Natural killer cell treated with Interleukin-12 subunit alpha and Interleukin-12 subunit beta and Interleukin-15 and Interleukin-18, amount 100 ng/mL, for 72 hours (primary cell): ENCODE data around the gene BUB1B. TPM values are rescaled to one million over a fixed set of nuclear protein-coding genes. Genes with fewer than 3 reads are reported as not detected.
"Not testable (repeated sequence)": the region's sequence is repeated elsewhere in the genome, so short reads cannot be mapped to it uniquely, and the experiment has no call there.

Experiments used
- ATAC-seq, 2 donors: fragments of 150-1000 bp; cut with Tn5 transposase in 1 of 2; sonication (Bioruptor Pico), chemical (Tn5 transposase) in 1 of 2; 2 replicates each; pipeline ENCODE4 v1.10.0; 2021
- DNase-seq: peaks from one replicate; pipeline ENCODE4 v3.0.0; 2022; ENCODE audit warnings: low spot score
- H3K27ac Mint-ChIP-seq, 2 donors: 1 replicate in 1 of 2; 2 replicates in 1 of 2; pipeline ENCODE4 v1.8.0; 2022; ENCODE audit warnings: mixed read lengths in 2 of 2, mild to moderate bottlenecking in 1 of 2, moderate library complexity in 1 of 2
- H3K27me3 Mint-ChIP-seq, 2 donors: 1 replicate in 1 of 2; 2 replicates in 1 of 2; pipeline ENCODE4 v1.8.0; 2022; ENCODE audit warnings: mixed read lengths in 2 of 2
- H3K36me3 Mint-ChIP-seq: one replicate; pipeline ENCODE4 v1.8.0; 2022; ENCODE audit warnings: mixed read lengths
- H3K4me1 Mint-ChIP-seq, 2 donors: 1 replicate in 1 of 2; 2 replicates in 1 of 2; pipeline ENCODE4 v1.8.0; 2022; ENCODE audit warnings: low read depth in 2 of 2, mixed read lengths in 2 of 2, mild to moderate bottlenecking in 1 of 2
- H3K4me3 Mint-ChIP-seq: one replicate; pipeline ENCODE4 v1.8.0; 2022; ENCODE audit warnings: mixed read lengths
- H3K9me3 Mint-ChIP-seq: 2 replicates; pipeline ENCODE4 v1.8.0; 2022; ENCODE audit warnings: mixed read lengths
- total RNA-seq, 2 donors: library from RNA; stranded (reverse); gene quantifications; one replicate each; pipeline ENCODE4 v1.2.3, GENCODE V29; 2022

Gene BUB1B
- total RNA-seq, result 10 to 100 TPM; 19.4 to 70.8 TPM

GRCh38 chr15:40160689-40161688, at the start of gene BUB1B:
BUB1B (plus strand) TSS chr15:40161069; CDS start chr15:40161221, 152 bp downstream.
- Mint-ChIP-seq H3K27ac (no peak within 1 kb of the TSS), H3K4me1 (peaks cover 0 to 2% of the 10 kb centered on the region in 2 donors), H3K36me3 (no peaks in the 10 kb centered on the region), H3K27me3 (no peaks in the 10 kb centered on the region), H3K9me3 (no peaks in the 10 kb centered on the region), H3K4me3 (no peak within 1 kb of the TSS)
- ATAC-seq (peak; percentile 99), DNase-seq (peak; percentile 92)

DNA sequence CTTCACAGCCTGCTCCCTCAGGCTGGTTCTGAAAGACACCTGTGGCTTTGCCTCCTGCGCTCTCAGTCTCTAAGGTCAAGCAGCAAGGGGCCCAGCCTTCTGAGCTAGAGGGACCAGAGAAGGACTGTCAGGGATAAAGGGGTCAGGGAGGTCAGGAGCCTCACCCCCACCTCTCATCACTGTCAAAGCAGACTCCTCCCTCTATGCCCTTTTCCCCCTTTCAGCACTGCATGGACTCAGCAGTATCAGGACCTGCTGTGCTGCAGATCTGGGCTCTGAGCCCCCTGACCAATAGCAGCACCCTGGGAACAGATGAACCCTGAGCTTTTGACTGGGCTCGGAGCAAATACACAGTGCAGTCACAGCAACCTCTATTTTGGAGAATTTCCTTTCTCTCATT, 49.0 kb upstream of the BUB1B start:
- Mint-ChIP-seq H3K27ac (no peak overlapping the region), H3K4me3 (no peak overlapping the region), H3K27me3 (peaks cover 0 to 14% of the 10 kb centered on the region in 2 donors), H3K9me3 (no peaks in the 10 kb centered on the region), H3K4me1 (peaks cover 23 to 28% of the 10 kb centered on the region in 2 donors), H3K36me3 (no peaks in the 10 kb centered on the region)
- DNase-seq (no peak), ATAC-seq (no peak)

DNA sequence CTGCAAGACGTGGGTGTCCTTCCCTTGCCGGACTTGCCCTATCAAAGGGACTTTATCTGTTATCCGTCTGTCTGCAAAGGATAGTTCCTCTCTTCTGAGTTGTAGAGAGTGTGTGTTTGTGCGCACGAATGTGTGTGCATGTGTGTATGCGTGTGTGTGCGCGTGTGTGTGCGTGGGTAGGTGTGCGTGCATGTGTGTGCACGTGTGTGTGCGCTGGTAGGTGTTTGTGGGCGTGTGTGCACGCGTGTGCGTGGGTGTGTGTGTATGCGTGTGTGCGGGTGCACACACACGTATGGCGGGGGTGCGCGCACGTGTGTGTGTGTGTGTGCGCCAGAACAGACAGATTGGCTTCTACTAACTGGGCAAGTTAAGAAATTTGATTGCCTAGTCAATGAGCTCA, 48.1 kb upstream of the BUB1B start:
- Mint-ChIP-seq H3K27me3 (peaks cover 0 to 14% of the 10 kb centered on the region in 2 donors), H3K9me3 (no peaks in the 10 kb centered on the region), H3K36me3 (no peaks in the 10 kb centered on the region), H3K27ac (no peak overlapping the region), H3K4me3 (no peak overlapping the region), H3K4me1 (peaks cover 22 to 23% of the 10 kb centered on the region in 2 donors)
- no peak for ATAC-seq
- no peak for DNase-seq

GRCh38 chr15:40114218-40114617, 46.7 kb upstream of the BUB1B start:
- H3K4me1 Mint-ChIP-seq, result peaks cover 15 to 18% of the 10 kb centered on the region in 2 donors
- H3K36me3 Mint-ChIP-seq, result no peaks in the 10 kb centered on the region
- H3K4me3 Mint-ChIP-seq, result no peak overlapping the region
- no peak for DNase-seq
- no peak for ATAC-seq
- peaks cover 0 to 14% of the 10 kb centered on the region in 2 donors for H3K27me3 Mint-ChIP-seq
- H3K9me3 Mint-ChIP-seq, result no peaks in the 10 kb centered on the region
- peak overlapping the region in 1 of 2 donors; percentile 59 for H3K27ac Mint-ChIP-seq

GRCh38 chr15:40115106-40115505, 45.8 kb upstream of the BUB1B start:
- ATAC-seq, H3K4me3 Mint-ChIP-seq, DNase-seq, H3K36me3 Mint-ChIP-seq, H3K9me3 Mint-ChIP-seq: not testable (repeated sequence)
- peak overlapping the region; percentile 59 to 79 for H3K27ac Mint-ChIP-seq
- H3K4me1 Mint-ChIP-seq, result peaks cover 11 to 14% of the 10 kb centered on the region in 2 donors
- peaks cover 0 to 14% of the 10 kb centered on the region in 2 donors for H3K27me3 Mint-ChIP-seq

DNA sequence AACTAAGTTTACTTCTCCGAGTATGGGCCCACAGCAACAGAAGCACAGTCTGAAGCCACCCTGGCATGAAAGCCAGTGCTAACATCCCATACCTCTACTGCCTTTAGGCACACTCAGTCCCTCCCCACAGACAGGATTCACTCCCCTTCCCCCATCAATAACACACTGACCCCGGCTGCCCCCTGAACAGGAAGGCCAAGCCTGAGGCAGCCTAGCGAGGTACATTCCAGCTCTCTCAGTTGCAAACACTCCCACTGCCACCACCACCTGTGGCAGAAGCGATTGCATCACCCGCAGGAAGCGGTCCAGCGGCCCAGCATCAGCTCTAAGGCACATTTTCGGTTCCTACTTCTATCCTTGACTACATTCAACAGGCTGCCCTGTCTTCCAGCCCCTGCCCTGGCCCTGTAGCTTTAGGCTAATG, 45.2 kb upstream of the BUB1B start:
- peaks cover 11 to 14% of the 10 kb centered on the region in 2 donors for H3K4me1 Mint-ChIP-seq
- H3K27ac Mint-ChIP-seq, result peak overlapping the region; percentile 59 to 79
- no peaks in the 10 kb centered on the region for H3K36me3 Mint-ChIP-seq
- ATAC-seq (peak; percentile 85 to 89), DNase-seq (peak; percentile 80)
- H3K9me3 Mint-ChIP-seq, result no peaks in the 10 kb centered on the region
- H3K27me3 Mint-ChIP-seq, result peaks cover 0 to 14% of the 10 kb centered on the region in 2 donors
- peak overlapping the region; percentile 45 for H3K4me3 Mint-ChIP-seq

- Mint-ChIP-seq H3K4me3 (no peak overlapping the region), H3K36me3 (no peaks in the 10 kb centered on the region), H3K9me3 (no peaks in the 10 kb centered on the region), H3K27ac (no peak overlapping the region), H3K27me3 (peaks cover 0 to 4% of the 10 kb centered on the region in 2 donors), H3K4me1 (peaks cover 11 to 14% of the 10 kb centered on the region in 2 donors)
- DNase-seq, result no peak
- ATAC-seq, result no peak
These were observed 42.4 kb upstream of the BUB1B start for GRCh38 chr15:40118473-40118872.

DNA sequence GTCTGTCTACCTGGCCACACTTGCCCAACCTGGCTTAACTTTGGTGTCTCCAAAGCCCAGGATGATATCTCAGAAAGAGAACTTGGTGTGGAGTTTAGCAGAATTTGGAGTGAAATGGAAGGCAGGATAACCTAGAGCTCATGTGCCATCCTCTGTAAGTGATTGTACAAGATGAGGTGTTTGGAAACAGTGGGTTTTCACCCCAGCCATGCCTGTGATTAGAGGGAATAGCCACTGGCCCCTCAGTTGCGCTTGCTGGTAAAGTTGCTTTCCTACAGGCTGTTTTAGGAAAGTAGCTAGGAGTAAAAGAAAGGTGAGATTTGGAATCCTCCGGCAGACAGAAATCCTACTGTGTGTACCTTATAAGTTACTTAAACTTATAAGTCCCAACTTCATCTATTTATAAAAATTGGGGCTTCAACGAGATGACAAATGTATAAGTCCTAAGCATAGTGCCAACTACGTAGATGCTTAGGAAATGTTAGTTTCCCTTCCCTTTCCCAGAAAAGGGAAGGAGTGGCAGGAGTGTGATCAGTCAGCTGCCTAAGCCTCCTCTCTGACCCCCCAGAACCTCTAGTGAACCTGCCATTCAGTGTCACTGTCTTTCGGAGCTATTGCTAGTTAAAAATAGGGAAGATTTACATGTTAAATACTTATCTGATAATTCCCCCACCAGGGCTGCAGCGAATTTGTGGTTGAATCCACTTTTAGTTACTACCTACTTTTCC, 38.8 kb upstream of the BUB1B start:
- Mint-ChIP-seq H3K36me3 (no peaks in the 10 kb centered on the region), H3K4me3 (no peak overlapping the region), H3K9me3 (no peaks in the 10 kb centered on the region), H3K27me3 (no peaks in the 10 kb centered on the region), H3K4me1 (no peaks in the 10 kb centered on the region), H3K27ac (no peak overlapping the region)
- ATAC-seq, result no peak
- DNase-seq, result no peak

DNA sequence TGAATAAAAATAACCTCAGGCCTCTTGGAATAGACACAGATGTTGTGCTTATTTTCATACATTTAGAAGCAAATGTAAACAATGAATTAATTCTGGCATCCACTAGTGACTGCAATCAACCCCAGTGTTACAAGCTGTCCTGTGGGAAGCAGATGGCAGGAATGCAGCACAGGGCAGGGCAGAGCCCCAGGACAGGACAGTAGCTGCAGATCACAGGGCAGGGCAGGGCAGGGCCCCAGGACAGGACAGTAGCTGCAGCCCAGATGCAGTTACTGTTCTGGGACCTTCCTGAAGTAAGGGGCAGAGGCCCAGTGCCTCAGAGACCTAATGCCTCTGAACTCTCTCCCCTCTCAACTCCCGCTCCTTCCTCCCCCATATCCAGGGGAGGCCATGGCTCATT, 37.9 kb upstream of the BUB1B start:
- not testable (repeated sequence) for H3K4me3 Mint-ChIP-seq, ATAC-seq, H3K27ac Mint-ChIP-seq, H3K9me3 Mint-ChIP-seq, H3K4me1 Mint-ChIP-seq, H3K27me3 Mint-ChIP-seq, DNase-seq, H3K36me3 Mint-ChIP-seq

GRCh38 chr15:40123863-40124262, 37.0 kb upstream of the BUB1B start:
- peak; percentile 54 to 61 for ATAC-seq

DNA sequence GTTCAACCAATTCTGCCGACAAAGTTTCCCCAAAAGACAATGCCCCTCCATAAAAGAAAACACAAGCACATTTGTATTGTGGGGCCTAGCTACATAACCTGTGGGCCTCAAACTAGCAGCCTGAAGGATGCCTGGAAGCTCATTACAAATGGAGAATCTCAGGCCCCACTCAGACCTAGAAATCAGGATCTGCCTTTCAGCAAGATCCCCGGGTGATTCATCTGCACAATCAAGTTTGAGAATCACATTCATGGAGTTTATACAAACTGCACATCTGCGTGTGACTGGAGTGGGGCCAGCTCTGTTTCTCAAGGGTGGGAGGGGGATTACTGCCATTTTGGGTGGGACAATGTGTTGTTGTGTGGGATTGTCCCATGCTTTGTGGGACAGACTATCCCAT, 36.5 kb upstream of the BUB1B start:
- not testable (repeated sequence) for H3K36me3 Mint-ChIP-seq, H3K27me3 Mint-ChIP-seq, H3K4me1 Mint-ChIP-seq, DNase-seq, H3K9me3 Mint-ChIP-seq, H3K27ac Mint-ChIP-seq, H3K4me3 Mint-ChIP-seq
- peak in 1 of 2 donors; percentile 1 for ATAC-seq

More at GRCh38 chr15:40123863-40124262, 37.0 kb upstream of the BUB1B start:
- H3K27me3 Mint-ChIP-seq, H3K36me3 Mint-ChIP-seq, H3K4me1 Mint-ChIP-seq, DNase-seq, H3K4me3 Mint-ChIP-seq, H3K9me3 Mint-ChIP-seq: not testable (repeated sequence)
- H3K27ac Mint-ChIP-seq, result peak overlapping the region in 1 of 2 donors; percentile 45

GRCh38 chr15:40124807-40125285, 36.0 kb upstream of the BUB1B start:
- not testable (repeated sequence) for H3K36me3 Mint-ChIP-seq, H3K4me1 Mint-ChIP-seq, H3K9me3 Mint-ChIP-seq, H3K27me3 Mint-ChIP-seq, DNase-seq, H3K4me3 Mint-ChIP-seq, H3K27ac Mint-ChIP-seq
- ATAC-seq, result peak in 1 of 2 donors; percentile 1

- Mint-ChIP-seq H3K4me1 (no peaks in the 10 kb centered on the region), H3K9me3 (no peaks in the 10 kb centered on the region), H3K36me3 (no peaks in the 10 kb centered on the region), H3K4me3 (no peak overlapping the region), H3K27ac (no peak overlapping the region), H3K27me3 (peaks cover 0 to 6% of the 10 kb centered on the region in 2 donors)
- ATAC-seq, result no peak
- DNase-seq, result no peak
These were observed 34.9 kb upstream of the BUB1B start for GRCh38 chr15:40125950-40126349.
